Mesenchymal stem cell (in vitro differentiated cells and primary cell): ENCODE measurements around the gene TTLL11.

Experiments used
- DNase-seq: peaks from one replicate; pipeline ENCODE4 v3.0.0-alpha.2; 2013
- H2AFZ ChIP-seq: one replicate; pipeline ENCODE4 v1.6.1; 2013; ENCODE audit warnings: low read depth, mild to moderate bottlenecking, control low read depth, inconsistent platforms, low read length, moderate library complexity
- H2AK5ac ChIP-seq: 2 replicates; pipeline ENCODE4 v1.6.1; 2013; ENCODE audit warnings: low read length, moderate library complexity, mild to moderate bottlenecking, inconsistent platforms; ENCODE audit not compliant: severe bottlenecking
- H2BK120ac ChIP-seq: one replicate; pipeline ENCODE4 v1.6.1; 2013; ENCODE audit warnings: low read depth, mild to moderate bottlenecking, inconsistent platforms, low read length, moderate library complexity
- H2BK12ac ChIP-seq, 2 experiments: one replicate each; pipeline ENCODE4 v1.6.1; 2013; ENCODE audit warnings: inconsistent platforms in 2 of 2, low read length in 2 of 2, mild to moderate bottlenecking in 2 of 2, moderate library complexity in 2 of 2, control low read depth in 1 of 2
- H2BK15ac ChIP-seq: one replicate; pipeline ENCODE4 v1.6.1; 2013; ENCODE audit warnings: mild to moderate bottlenecking, low read depth, inconsistent platforms; ENCODE audit not compliant: poor library complexity, severe bottlenecking
- H2BK5ac ChIP-seq: 2 replicates; pipeline ENCODE4 v1.6.1; 2013; ENCODE audit warnings: low read depth, mild to moderate bottlenecking, low read length, control low read depth, inconsistent platforms; ENCODE audit not compliant: poor library complexity, severe bottlenecking
- H3K14ac ChIP-seq, 2 experiments: one replicate each; pipeline ENCODE4 v1.6.1; 2013; ENCODE audit warnings: inconsistent platforms in 2 of 2, low read length in 2 of 2, control low read depth in 1 of 2, mild to moderate bottlenecking in 1 of 2, moderate library complexity in 1 of 2
- H3K18ac ChIP-seq, 2 experiments: one replicate each; pipeline ENCODE4 v1.6.1; 2013; ENCODE audit warnings: inconsistent platforms in 2 of 2, low read length in 2 of 2, control low read depth in 1 of 2, low read depth in 1 of 2, mild to moderate bottlenecking in 1 of 2
- H3K23ac ChIP-seq, 2 experiments: one replicate each; pipeline ENCODE4 v1.6.1; 2013; ENCODE audit warnings: inconsistent platforms in 2 of 2, low read length in 2 of 2, mild to moderate bottlenecking in 2 of 2, moderate library complexity in 2 of 2, control low read depth in 1 of 2
- H3K27ac ChIP-seq: 2 replicates; pipeline ENCODE4 v1.5.1; 2013; ENCODE audit warnings: mild to moderate bottlenecking, moderate library complexity, low read length, control low read depth, inconsistent platforms; ENCODE audit not compliant: poor library complexity, severe bottlenecking
- H3K27me3 ChIP-seq, 2 experiments: 2 replicates each; pipeline versions ENCODE4 v1.6.1 to v1.7.0; 2013; ENCODE audit warnings: low read length in 2 of 2, mild to moderate bottlenecking in 2 of 2, moderate library complexity in 2 of 2, control low read depth in 1 of 2, inconsistent platforms in 1 of 2; ENCODE audit not compliant: control insufficient read depth in 1 of 2, insufficient read depth in 1 of 2
- H3K36me3 ChIP-seq, 2 experiments: 2 replicates each; pipeline versions ENCODE4 v1.6.1 to v1.7.0; 2013; ENCODE audit warnings: low read length in 2 of 2, control low read depth in 1 of 2, inconsistent platforms in 1 of 2, low read depth in 1 of 2, mild to moderate bottlenecking in 1 of 2; ENCODE audit not compliant: insufficient read depth in 2 of 2, control insufficient read depth in 1 of 2
- H3K4ac ChIP-seq, 2 experiments: one replicate each; pipeline ENCODE4 v1.6.1; 2013; ENCODE audit warnings: inconsistent platforms in 2 of 2, low read length in 2 of 2, mild to moderate bottlenecking in 2 of 2, moderate library complexity in 2 of 2, control low read depth in 1 of 2, low read depth in 1 of 2
- H3K4me1 ChIP-seq: 2 replicates; pipeline ENCODE4 v1.6.1; 2013; ENCODE audit warnings: low read depth, low read length, control low read depth; ENCODE audit not compliant: control insufficient read depth, insufficient read depth
- H3K4me2 ChIP-seq: 2 replicates; pipeline ENCODE4 v1.6.1; 2013; ENCODE audit warnings: low read length, mild to moderate bottlenecking, inconsistent platforms; ENCODE audit not compliant: poor library complexity, severe bottlenecking
- H3K4me3 ChIP-seq, 2 experiments: 2 replicates each; pipeline versions ENCODE4 v1.5.1 to v1.7.0; 2013; ENCODE audit warnings: low read length in 2 of 2, mild to moderate bottlenecking in 2 of 2, control low read depth in 1 of 2, low read depth in 1 of 2; ENCODE audit not compliant: insufficient read depth in 1 of 2
- H3K79me1 ChIP-seq: replicated peaks from 2 replicates; pipeline ENCODE4 v1.6.1; 2013; ENCODE audit warnings: mild to moderate bottlenecking, control low read depth, low read length, inconsistent platforms; ENCODE audit not compliant: poor library complexity, severe bottlenecking
- H3K9ac ChIP-seq: 2 replicates; pipeline ENCODE4 v1.7.0; 2013; ENCODE audit warnings: mild to moderate bottlenecking, low read length, moderate library complexity
- H3K9me3 ChIP-seq: 2 replicates; pipeline ENCODE4 v1.7.0; 2013; ENCODE audit warnings: mild to moderate bottlenecking, low read length; ENCODE audit not compliant: control insufficient read depth
- H4K8ac ChIP-seq: one replicate; pipeline ENCODE4 v1.6.1; 2013; ENCODE audit warnings: inconsistent platforms, mild to moderate bottlenecking, low read length, moderate library complexity
- H4K91ac ChIP-seq: one replicate; pipeline ENCODE4 v1.6.1; 2013; ENCODE audit warnings: mild to moderate bottlenecking, low read length, inconsistent platforms
- WGBS: methylation state at CpG from one replicate; pipeline ENCODE4 v1.1.7; 2013; ENCODE audit warnings: mixed read lengths; 5-methylcytosine and 5-hydroxymethylcytosine counted together

The TTLL11 gene

DNA sequence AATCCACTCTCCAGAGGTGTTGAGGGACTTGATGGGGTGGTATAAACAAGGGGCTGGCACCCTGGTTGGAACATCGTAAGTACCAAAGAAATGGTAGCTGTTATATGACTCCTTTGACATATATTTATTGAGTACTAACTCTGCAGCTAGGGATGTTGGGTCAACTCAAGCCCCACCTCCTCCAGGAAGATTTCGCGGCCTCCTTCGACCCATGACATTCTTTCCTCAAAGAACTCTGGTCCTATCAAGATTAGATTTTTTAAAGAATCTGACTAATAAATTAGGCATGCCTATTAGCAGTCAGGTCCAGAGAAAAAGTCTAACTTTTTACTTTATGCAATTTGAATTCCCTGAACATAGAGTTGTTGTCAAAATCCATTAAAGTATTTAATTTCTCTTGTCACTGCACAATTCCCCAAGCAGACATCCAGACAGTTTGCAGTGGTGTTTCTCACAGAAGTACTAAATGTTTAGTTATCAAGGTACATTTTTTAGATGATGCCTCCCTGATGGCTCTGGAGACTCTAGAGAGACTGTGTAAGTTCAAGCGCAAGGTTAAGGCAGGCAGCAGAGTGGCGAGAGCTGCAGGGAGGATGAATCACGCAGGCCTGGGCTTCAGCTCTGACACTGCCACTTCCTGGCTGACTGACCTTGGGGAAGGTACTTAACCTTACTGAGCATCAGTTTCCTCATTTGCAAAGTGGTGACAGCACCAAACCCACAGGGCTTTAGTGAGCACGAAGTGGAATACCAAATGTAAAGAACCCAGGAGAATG, 209.6 kb downstream of the TTLL11 start:
- no peak overlapping the region for H3K9ac ChIP-seq
- H3K9me3 ChIP-seq, result no peaks in the 10 kb centered on the region
- no peak overlapping the region for H4K8ac ChIP-seq
- H3K4me1 ChIP-seq, result peaks cover 44% of the 10 kb centered on the region
- no peak overlapping the region for H2AK5ac ChIP-seq
- no peaks in the 10 kb centered on the region for H3K36me3 ChIP-seq
- H2AFZ ChIP-seq, result no peak overlapping the region
- H3K27me3 ChIP-seq, result peaks cover 2 to 9% of the 10 kb centered on the region in 2 experiments
- no peak overlapping the region for H3K4ac ChIP-seq
- no peak overlapping the region for H4K91ac ChIP-seq
- peak; percentile 87 for DNase-seq
- 2% methylated on average over 4 of the region's 8 CpGs for WGBS
- H3K27ac ChIP-seq, result peak overlapping the region; percentile 25
- no peak overlapping the region for H3K23ac ChIP-seq
- no peak overlapping the region for H3K4me3 ChIP-seq
- no peak overlapping the region for H2BK5ac ChIP-seq
- H2BK120ac ChIP-seq, result no peak overlapping the region
- no peak overlapping the region for H2BK15ac ChIP-seq
- no peak overlapping the region for H3K18ac ChIP-seq
- H3K4me2 ChIP-seq, result peak overlapping the region; percentile 48
- H2BK12ac ChIP-seq, result no peak overlapping the region
- no peak overlapping the region for H3K14ac ChIP-seq
- H3K79me1 ChIP-seq, result no peaks in the 10 kb centered on the region

DNA sequence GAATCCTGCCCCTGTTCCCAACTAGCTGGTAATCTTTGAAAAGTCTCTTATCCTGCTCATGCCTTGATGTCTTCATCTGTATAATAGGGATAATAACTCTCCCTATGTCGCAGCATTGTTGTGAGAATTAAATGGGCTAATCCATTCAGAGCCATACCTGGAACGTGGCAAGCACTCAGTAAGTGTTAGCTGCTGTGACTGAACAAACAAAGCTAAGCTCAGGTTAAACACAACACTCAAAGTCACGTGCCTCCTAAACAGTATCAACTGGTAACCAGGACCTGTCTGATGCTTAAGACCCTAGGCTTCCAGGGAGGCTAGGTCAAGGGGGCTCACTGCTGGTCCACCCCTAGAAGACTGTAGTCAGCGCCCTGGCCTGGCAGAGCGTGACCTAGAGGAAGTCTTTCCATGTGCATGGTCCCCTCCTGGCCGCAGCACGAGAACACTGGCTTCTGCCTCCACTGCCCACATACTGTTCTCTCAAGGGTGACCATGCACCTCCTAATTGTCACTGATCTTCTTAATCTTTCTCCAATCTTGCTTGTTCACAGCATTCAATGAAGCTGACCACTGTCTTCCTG, 211.1 kb downstream of the TTLL11 start:
- H3K4me1 ChIP-seq, result peaks cover 31% of the 10 kb centered on the region
- no peak overlapping the region for H3K4me3 ChIP-seq
- no peak overlapping the region for H2BK15ac ChIP-seq
- no peak overlapping the region for H3K18ac ChIP-seq
- no peaks in the 10 kb centered on the region for H3K79me1 ChIP-seq
- WGBS, result 90% methylated on average over 7 of the region's 7 CpGs
- H2BK120ac ChIP-seq, result no peak overlapping the region
- peaks cover 3 to 9% of the 10 kb centered on the region in 2 experiments for H3K27me3 ChIP-seq
- no peak overlapping the region for H2AK5ac ChIP-seq
- no peak for DNase-seq
- no peak overlapping the region for H3K4me2 ChIP-seq
- H3K36me3 ChIP-seq, result no peaks in the 10 kb centered on the region
- no peak overlapping the region for H3K4ac ChIP-seq
- no peak overlapping the region for H3K14ac ChIP-seq
- H3K9me3 ChIP-seq, result no peaks in the 10 kb centered on the region
- no peak overlapping the region for H2BK12ac ChIP-seq
- H4K8ac ChIP-seq, result no peak overlapping the region
- H2BK5ac ChIP-seq, result no peak overlapping the region
- no peak overlapping the region for H3K23ac ChIP-seq
- H4K91ac ChIP-seq, result no peak overlapping the region
- no peak overlapping the region for H3K9ac ChIP-seq
- H2AFZ ChIP-seq, result no peak overlapping the region
- H3K27ac ChIP-seq, result no peak overlapping the region

DNA sequence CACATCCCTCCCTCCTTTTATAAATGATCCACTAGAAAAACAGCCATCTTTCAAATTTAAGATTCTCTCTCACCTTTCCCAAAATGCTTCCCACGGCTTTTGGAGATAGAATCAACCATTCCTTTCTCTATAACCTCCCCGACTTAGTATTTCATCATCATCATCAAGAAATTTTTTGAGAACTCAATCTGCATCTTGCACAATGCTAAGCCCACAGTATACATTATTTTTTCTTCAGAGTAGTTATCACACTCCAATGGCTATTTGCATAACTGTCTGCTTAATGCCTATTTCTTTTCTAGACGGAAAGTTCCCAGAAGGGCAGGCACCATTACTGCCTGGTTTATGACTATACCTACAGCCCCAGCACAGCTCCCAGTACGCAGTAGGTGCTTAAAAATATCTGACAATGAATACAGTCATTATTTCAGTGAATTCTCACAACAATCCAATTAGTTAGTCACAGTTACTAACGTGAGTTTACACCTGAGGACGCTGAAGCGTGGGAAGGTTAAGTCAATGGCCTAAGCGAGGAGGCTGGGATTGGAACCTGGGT, 212.7 kb downstream of the TTLL11 start:
- H3K9ac ChIP-seq, result no peak overlapping the region

DNA sequence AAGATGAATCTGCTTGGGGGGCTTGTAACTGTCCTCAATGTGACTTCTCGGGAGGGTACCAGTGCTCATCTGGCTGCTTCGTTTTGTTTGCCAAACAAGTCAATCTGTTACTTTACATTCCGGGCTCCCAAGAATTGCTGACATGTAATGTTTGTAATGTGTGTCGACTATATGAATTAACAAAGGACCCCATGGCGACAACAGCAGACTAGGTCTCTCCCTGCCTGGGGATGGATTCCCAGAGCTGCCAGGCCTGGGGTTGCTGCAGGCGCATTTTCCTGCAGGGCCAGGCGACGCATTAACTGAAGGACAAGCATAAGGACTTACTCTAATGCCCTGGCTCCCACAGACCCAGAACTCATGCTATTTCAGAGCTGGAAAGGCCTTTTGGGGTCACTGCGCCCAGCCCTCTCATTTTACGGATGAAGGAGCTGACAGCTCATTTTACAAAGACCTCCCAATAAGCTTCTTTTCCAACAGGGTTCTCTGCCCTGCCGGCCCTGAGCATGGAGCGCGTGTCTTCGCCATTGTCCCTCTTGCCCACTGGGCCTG, 214.8 kb downstream of the TTLL11 start:
- H4K8ac ChIP-seq, result no peak overlapping the region
- no peak overlapping the region for H3K18ac ChIP-seq
- no peak overlapping the region for H3K4ac ChIP-seq
- no peak for DNase-seq
- H3K9me3 ChIP-seq, result no peaks in the 10 kb centered on the region
- H4K91ac ChIP-seq, result no peak overlapping the region
- H3K23ac ChIP-seq, result no peak overlapping the region
- H3K4me1 ChIP-seq, result peaks cover 8% of the 10 kb centered on the region
- H3K36me3 ChIP-seq, result no peaks in the 10 kb centered on the region
- no peak overlapping the region for H2BK5ac ChIP-seq
- no peak overlapping the region for H3K9ac ChIP-seq
- H3K27ac ChIP-seq, result no peak overlapping the region
- H3K4me2 ChIP-seq, result no peak overlapping the region
- peak overlapping the region; percentile 38 for H2AK5ac ChIP-seq
- no peak overlapping the region for H2BK15ac ChIP-seq
- no peaks in the 10 kb centered on the region for H3K79me1 ChIP-seq
- peaks cover 3 to 4% of the 10 kb centered on the region in 2 experiments for H3K27me3 ChIP-seq
- no peak overlapping the region for H2BK12ac ChIP-seq
- no peak overlapping the region for H2AFZ ChIP-seq
- WGBS, result 89% methylated on average over 14 of the region's 14 CpGs
- no peak overlapping the region for H2BK120ac ChIP-seq
- H3K4me3 ChIP-seq, result no peak overlapping the region
- peak overlapping the region in 1 of 2 experiments; percentile 57 for H3K14ac ChIP-seq

More for the DNA sequence above, 212.7 kb downstream of the TTLL11 start:
- Histone ChIP-seq H3K27ac (no peak overlapping the region), H3K36me3 (no peaks in the 10 kb centered on the region), H3K4me2 (no peak overlapping the region), H3K27me3 (peaks cover 3 to 9% of the 10 kb centered on the region in 2 experiments), H2AK5ac (no peak overlapping the region), H3K4me3 (no peak overlapping the region), H3K14ac (no peak overlapping the region), H3K9me3 (no peaks in the 10 kb centered on the region), H2BK15ac (no peak overlapping the region), H2AFZ (no peak overlapping the region), H2BK12ac (no peak overlapping the region), H3K79me1 (no peaks in the 10 kb centered on the region), H4K8ac (no peak overlapping the region), H2BK120ac (no peak overlapping the region), H2BK5ac (no peak overlapping the region), H3K23ac (no peak overlapping the region), H3K4ac (no peak overlapping the region), H3K4me1 (peaks cover 23% of the 10 kb centered on the region), H3K18ac (no peak overlapping the region), H4K91ac (no peak overlapping the region)
- WGBS, result 82% methylated on average over 7 of the region's 8 CpGs
- DNase-seq, result no peak
